GM19099 (cell line): ENCODE measurements around the gene TWF1.

Experiments
- POLR2A ChIP-seq: IDR thresholded peaks from 3 replicates; pipeline ENCODE4 v1.6.1; 2011; ENCODE audit warnings: low read depth; ENCODE audit not compliant: insufficient read length; ENCODE audit errors: extremely low read depth

Gene TWF1

DNA sequence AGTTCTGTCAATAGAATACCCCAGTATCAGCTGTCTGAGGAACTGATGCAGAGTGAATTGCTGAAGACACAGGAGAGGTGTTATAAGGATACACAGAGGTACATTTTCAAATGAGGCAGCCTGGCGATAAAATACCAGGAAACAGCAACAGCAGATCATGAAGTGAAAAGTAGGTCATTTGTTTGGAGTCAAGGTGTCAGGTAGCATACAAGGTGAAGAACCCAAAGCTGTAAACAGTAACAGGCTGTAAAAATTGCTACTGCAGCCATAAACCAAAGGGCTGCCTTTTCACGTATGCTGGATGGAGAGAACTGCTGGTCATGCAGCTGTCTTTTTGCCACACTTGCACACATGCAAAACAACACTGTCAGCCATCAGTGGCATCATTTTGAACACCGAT is 9.3 kb upstream of the TWF1 start:
- no peak for TF ChIP-seq POLR2A

GRCh38 chr12:43812926-43813325 is 6.8 kb upstream of the TWF1 start:
- no peak for TF ChIP-seq POLR2A

GRCh38 chr12:43812057-43812456 is 5.9 kb upstream of the TWF1 start:
- no peak for TF ChIP-seq POLR2A

DNA sequence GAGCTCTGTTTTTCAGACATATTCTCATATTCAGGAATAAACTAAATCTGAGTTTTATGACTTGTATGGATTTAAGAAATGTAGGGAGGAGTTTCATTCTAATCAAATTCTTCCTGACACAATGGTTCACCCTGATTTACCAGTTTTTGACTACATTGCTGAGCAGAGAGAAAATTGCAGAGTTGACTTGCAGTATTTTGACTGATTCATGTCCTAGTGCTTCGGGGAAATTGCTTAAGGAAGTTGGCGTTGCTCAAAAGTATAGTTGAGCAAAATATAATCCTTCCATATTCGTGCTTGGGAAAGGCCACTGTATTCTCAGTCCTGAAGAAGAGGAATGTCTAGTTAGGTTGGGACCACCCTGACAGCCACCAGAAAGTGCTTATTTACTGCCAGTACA is 1.3 kb upstream of the TWF1 start:
- no peak for TF ChIP-seq POLR2A

GRCh38 chr12:43806737-43807072 is 588 bp upstream of the TWF1 start:
- TF ChIP-seq POLR2A = no peak

DNA sequence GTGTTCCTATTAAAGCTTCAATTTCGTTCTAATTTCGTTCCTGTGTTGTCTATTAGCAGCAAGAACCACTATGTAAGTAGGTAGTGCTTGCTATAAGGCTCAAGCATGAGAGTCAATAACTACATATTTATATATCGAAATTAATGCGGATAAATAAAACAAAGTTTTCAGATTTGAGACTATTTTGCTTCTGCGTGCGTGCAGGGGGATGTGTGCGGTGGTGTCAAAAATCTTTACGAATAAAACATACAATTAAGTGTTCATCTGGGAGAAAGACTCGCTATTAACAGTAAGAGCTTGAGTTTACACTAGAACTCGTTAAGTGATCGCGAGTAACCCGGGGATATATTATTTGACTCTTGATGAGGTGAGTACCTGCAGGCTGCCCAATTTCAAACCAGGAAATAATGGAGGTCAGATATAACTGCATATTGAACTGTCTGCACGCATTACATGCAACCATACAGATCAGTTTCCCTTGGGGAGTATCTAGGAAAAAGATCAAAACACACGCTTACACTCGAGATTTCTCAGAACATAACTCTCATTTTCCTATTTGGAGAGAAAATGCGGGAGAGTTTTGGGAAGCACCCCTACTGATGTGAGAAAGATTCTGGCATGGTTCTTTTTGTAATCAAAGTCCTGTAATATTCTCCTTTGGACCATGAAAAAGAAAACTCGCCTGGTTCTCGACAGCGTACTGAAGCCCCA is 813 bp downstream of the TWF1 start:
- no peak for TF ChIP-seq POLR2A

- no peak for TF ChIP-seq POLR2A
Measured at GRCh38 chr12:43797561-43798217, 8.4 kb downstream of the TWF1 start.

GRCh38 chr12:43795716-43796280 is 10.3 kb downstream of the TWF1 start:
- TF ChIP-seq POLR2A = no peak

GRCh38 chr12:43789941-43790340 is 16.2 kb downstream of the TWF1 start:
- TF ChIP-seq POLR2A = no peak

DNA sequence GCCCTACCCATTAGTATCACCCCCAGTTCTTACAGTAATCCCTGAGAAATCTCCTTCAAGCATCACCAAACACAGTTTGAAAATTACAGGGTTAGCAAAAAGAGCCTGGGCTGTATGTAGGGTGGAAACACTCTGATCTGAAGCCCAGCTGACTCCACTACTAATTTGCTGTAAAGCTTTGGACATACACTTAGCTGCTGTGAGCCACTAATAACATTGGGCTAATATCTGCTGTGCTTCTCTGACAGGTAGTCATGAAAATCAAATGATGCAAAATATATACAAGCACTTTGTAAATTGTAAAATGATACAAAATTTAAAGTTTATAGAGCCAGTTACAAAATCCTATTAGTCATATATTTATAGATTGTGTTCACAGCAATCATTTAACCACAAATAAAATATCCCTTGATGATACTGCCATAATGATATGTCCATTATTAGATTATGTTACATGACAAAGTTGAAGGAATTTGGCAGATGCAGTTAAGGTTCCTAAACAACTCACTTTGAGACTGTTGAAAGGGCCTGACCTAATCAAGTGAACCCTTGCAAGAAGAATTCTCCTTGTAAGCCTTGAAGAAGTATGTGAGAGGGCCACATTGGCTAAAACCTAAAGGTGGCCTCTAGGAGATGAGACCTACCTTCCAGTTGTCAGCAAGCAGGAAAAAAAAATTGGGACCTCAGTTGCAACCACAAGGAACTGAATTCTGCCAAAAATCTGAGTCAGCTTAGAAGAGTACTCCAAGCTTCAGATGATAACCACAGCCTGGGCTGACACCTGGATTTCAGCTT is 19.0 kb downstream of the TWF1 start:
- no peak for TF ChIP-seq POLR2A

- no peak for TF ChIP-seq POLR2A
Measured at GRCh38 chr12:43776498-43776897, 29.6 kb downstream of the TWF1 start.

- TF ChIP-seq POLR2A = no peak
Measured at GRCh38 chr12:43766291-43766690, 39.8 kb downstream of the TWF1 start.

DNA sequence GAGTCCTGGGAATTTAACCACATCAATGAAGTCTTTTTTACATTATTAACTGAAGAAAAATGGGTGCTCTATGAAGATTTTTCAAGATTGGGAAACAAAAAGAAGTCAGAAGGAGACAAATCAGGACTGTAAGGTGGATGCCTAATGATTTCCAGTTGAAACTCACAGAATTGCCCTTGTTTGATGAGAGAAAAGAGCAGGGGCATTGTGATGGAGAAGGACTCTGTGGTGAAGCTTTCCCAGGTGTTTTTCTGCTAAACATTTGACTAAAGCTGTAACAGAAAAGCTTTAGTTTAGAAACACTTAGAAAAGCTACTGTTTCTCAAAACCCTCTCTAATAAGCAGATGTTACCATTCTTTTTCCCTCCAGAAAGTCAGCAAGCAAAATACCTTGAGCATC is 41.6 kb downstream of the TWF1 start:
- TF ChIP-seq POLR2A = no peak

DNA sequence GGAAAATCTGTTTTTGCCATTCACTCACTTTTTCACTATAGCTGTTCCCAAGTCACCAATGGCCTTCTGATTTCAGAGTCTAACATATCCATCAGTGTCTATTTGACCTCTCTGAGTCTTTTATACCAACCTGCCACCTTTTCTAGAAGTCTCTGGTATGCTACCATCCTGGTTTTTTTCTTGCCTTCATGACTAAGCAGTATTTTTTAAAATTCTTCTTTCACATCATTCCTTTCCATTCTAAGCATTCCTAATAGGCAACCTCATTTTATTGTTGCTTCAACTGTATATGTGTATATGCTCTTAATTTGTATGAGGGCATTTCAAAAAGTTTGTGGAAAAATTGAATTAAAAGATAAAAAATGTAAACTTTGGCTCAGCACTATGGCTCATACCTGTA is 42.3 kb downstream of the TWF1 start:
- TF ChIP-seq POLR2A = no peak

DNA sequence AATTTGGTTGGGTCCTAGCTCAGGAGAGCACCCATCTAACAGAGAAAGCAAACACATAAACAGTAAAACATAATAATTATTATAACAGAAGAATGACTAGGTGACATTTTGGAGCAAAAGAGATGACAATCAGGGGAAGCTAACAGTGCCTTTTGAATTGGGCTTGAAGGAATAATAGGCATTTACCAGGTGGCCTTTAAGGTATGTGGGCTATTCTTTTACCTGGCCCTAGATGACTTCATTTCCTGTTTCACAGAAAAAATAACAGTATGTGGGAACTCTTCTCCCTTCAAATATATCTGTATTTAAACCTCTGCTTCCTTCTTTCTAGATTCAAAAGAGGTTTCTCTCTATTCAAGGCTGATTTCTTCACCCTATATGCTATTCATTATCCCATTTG is 43.5 kb downstream of the TWF1 start:
- no peak for TF ChIP-seq POLR2A

DNA sequence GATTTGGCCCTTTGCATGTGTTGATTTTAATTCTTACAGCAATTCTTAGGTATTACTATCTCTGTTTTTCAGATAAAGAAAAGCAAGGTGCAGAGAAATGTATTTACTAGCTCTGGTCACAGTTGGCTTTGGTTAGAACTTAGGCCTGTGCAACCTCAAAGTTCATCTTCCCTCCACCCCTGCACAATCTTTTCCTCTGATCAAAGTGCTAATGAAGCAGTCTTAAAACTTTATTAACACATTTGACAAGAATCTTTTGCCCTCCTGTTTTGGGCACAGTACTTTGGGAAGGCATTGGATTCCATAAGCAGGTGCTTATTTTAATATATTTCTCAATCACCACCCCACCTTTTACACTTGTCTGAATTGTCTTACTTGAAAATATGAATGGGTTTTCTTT is 44.6 kb downstream of the TWF1 start:
- no peak for TF ChIP-seq POLR2A
